T-helper 2 cell treated with Interferon-gamma antibody and Interleukin-4, amounts not matched to agents 5 μg/mL and 100 μg/mL, for 36 hours (primary cell): Measurements from ENCODE around the gene ADAMTSL2.

Experiments used
- DNase-seq: peaks from one replicate; pipeline ENCODE4 v3.0.0; 2021; ENCODE audit warnings: low spot score
- H3K27ac Mint-ChIP-seq: one replicate; pipeline ENCODE4 v1.8.0; 2021; ENCODE audit warnings: mild to moderate bottlenecking, mixed read lengths
- H3K27me3 Mint-ChIP-seq: one replicate; pipeline ENCODE4 v1.8.0; 2021; ENCODE audit warnings: low read depth, mixed read lengths
- H3K36me3 Mint-ChIP-seq: one replicate; pipeline ENCODE4 v1.8.0; 2021; ENCODE audit warnings: low read depth, mixed read lengths
- H3K4me1 Mint-ChIP-seq: one replicate; pipeline ENCODE4 v1.8.0; 2021; ENCODE audit warnings: low read depth, mixed read lengths
- H3K4me3 Mint-ChIP-seq: one replicate; pipeline ENCODE4 v1.8.0; 2022; ENCODE audit warnings: mild to moderate bottlenecking, moderate library complexity, mixed read lengths
- H3K9me3 Mint-ChIP-seq: one replicate; pipeline ENCODE4 v1.8.0; 2021; ENCODE audit warnings: mixed read lengths

The ADAMTSL2 gene

GRCh38 chr9:133613432-133613831, 78.9 kb downstream of the ADAMTSL2 start:
- Mint-ChIP-seq H3K27me3 (peaks cover 23% of the 10 kb centered on the region), H3K4me3 (no peak overlapping the region), H3K4me1 (no peaks in the 10 kb centered on the region), H3K27ac (no peak overlapping the region), H3K36me3 (no peaks in the 10 kb centered on the region), H3K9me3 (no peaks in the 10 kb centered on the region)
- DNase-seq = no peak

- peaks cover 3% of the 10 kb centered on the region for H3K4me1 Mint-ChIP-seq
- DNase-seq = no peak
- H3K9me3 Mint-ChIP-seq = no peaks in the 10 kb centered on the region
- H3K36me3 Mint-ChIP-seq = no peaks in the 10 kb centered on the region
- no peak overlapping the region for H3K27ac Mint-ChIP-seq
- H3K27me3 Mint-ChIP-seq = peaks cover 26% of the 10 kb centered on the region
- H3K4me3 Mint-ChIP-seq = no peak overlapping the region
These were observed 79.6 kb downstream of the ADAMTSL2 start for GRCh38 chr9:133614056-133614455.

- Mint-ChIP-seq H3K4me3 (no peak overlapping the region), H3K27me3 (peaks cover 23% of the 10 kb centered on the region), H3K4me1 (peaks cover 8% of the 10 kb centered on the region), H3K27ac (no peak overlapping the region), H3K36me3 (no peaks in the 10 kb centered on the region), H3K9me3 (no peaks in the 10 kb centered on the region)
- no peak for DNase-seq
These were observed 80.2 kb downstream of the ADAMTSL2 start for GRCh38 chr9:133614678-133615077.

GRCh38 chr9:133615186-133615585, 80.7 kb downstream of the ADAMTSL2 start:
- Mint-ChIP-seq H3K4me1 (peaks cover 12% of the 10 kb centered on the region), H3K27ac (no peak overlapping the region), H3K36me3 (no peaks in the 10 kb centered on the region), H3K27me3 (peaks cover 20% of the 10 kb centered on the region), H3K4me3 (no peak overlapping the region), H3K9me3 (no peaks in the 10 kb centered on the region)
- no peak for DNase-seq

GRCh38 chr9:133615606-133616188, 81.2 kb downstream of the ADAMTSL2 start:
- no peak overlapping the region for H3K4me3 Mint-ChIP-seq
- no peak overlapping the region for H3K27ac Mint-ChIP-seq
- no peaks in the 10 kb centered on the region for H3K36me3 Mint-ChIP-seq
- no peaks in the 10 kb centered on the region for H3K9me3 Mint-ChIP-seq
- peaks cover 15% of the 10 kb centered on the region for H3K4me1 Mint-ChIP-seq
- peaks cover 15% of the 10 kb centered on the region for H3K27me3 Mint-ChIP-seq
- no peak for DNase-seq

GRCh38 chr9:133616643-133617405, 82.3 kb downstream of the ADAMTSL2 start:
- Mint-ChIP-seq H3K27me3 (peaks cover 11% of the 10 kb centered on the region), H3K36me3 (no peaks in the 10 kb centered on the region), H3K27ac (no peak overlapping the region), H3K9me3 (no peaks in the 10 kb centered on the region), H3K4me3 (no peak overlapping the region), H3K4me1 (peaks cover 23% of the 10 kb centered on the region)
- no peak for DNase-seq

GRCh38 chr9:133618726-133619125, 84.2 kb downstream of the ADAMTSL2 start:
- no peaks in the 10 kb centered on the region for H3K9me3 Mint-ChIP-seq
- no peaks in the 10 kb centered on the region for H3K36me3 Mint-ChIP-seq
- no peak for DNase-seq
- H3K4me1 Mint-ChIP-seq = peaks cover 31% of the 10 kb centered on the region
- no peak overlapping the region for H3K27ac Mint-ChIP-seq
- H3K27me3 Mint-ChIP-seq = peaks cover 16% of the 10 kb centered on the region
- no peak overlapping the region for H3K4me3 Mint-ChIP-seq

GRCh38 chr9:133619791-133620190, 85.3 kb downstream of the ADAMTSL2 start:
- DNase-seq = peak; percentile 36
- Mint-ChIP-seq H3K9me3 (no peaks in the 10 kb centered on the region), H3K4me1 (peaks cover 31% of the 10 kb centered on the region), H3K27me3 (peaks cover 16% of the 10 kb centered on the region), H3K36me3 (no peaks in the 10 kb centered on the region), H3K4me3 (peak overlapping the region; percentile 46), H3K27ac (peak overlapping the region; percentile 10)

GRCh38 chr9:133621725-133622267, 87.3 kb downstream of the ADAMTSL2 start:
- peak overlapping the region; percentile 5 for H3K4me3 Mint-ChIP-seq
- peaks cover 31% of the 10 kb centered on the region for H3K4me1 Mint-ChIP-seq
- H3K27me3 Mint-ChIP-seq = peaks cover 14% of the 10 kb centered on the region
- peaks cover 5% of the 10 kb centered on the region for H3K9me3 Mint-ChIP-seq
- no peaks in the 10 kb centered on the region for H3K36me3 Mint-ChIP-seq
- H3K27ac Mint-ChIP-seq = no peak overlapping the region
- DNase-seq = no peak

GRCh38 chr9:133622555-133622954, 88.1 kb downstream of the ADAMTSL2 start:
- Mint-ChIP-seq H3K4me3 (no peak overlapping the region), H3K4me1 (peaks cover 31% of the 10 kb centered on the region), H3K9me3 (peaks cover 5% of the 10 kb centered on the region), H3K36me3 (no peaks in the 10 kb centered on the region), H3K27me3 (peaks cover 14% of the 10 kb centered on the region), H3K27ac (no peak overlapping the region)
- DNase-seq = no peak
